Activated T-cell treated with anti-CD3 and anti-CD28 coated beads for 24 hours (primary cell): ENCODE data around the gene APOA1.

Experiments
- DNase-seq: peaks from one replicate; pipeline ENCODE4 v3.0.0-alpha.2; 2020; ENCODE audit warnings: low read depth

APOA1 gene

GRCh38 chr11:116788534-116788933 lies 48.9 kb downstream of the APOA1 start:
- DNase-seq, result no peak

- DNase-seq, result peak; percentile 80
Observed at GRCh38 chr11:116787786-116788486, 49.5 kb downstream of the APOA1 start, which contains the start of gene ZPR1. Gene ZPR1, minus strand, starts transcription at chr11:116788023. Its CDS starts 33 bp downstream, at chr11:116787990.

- no peak for DNase-seq
Observed at GRCh38 chr11:116787436-116787785, 50.0 kb downstream of the APOA1 start.

GRCh38 chr11:116786966-116787365 lies 50.5 kb downstream of the APOA1 start:
- no peak for DNase-seq

GRCh38 chr11:116786326-116786725 lies 51.1 kb downstream of the APOA1 start:
- no peak for DNase-seq
